HTERT RPE-1 (cell line): ENCODE measurements around the gene CATSPER1.

Source experiments
- in situ Hi-C: fragments of 300-500 bp; cut with MboI; formaldehyde crosslinking; loops from 4 replicates; pipeline ENCODE4 v1.14.3; 2020; ENCODE audit warnings: low sequenced_read_pairs

The CATSPER1 gene

GRCh38 chr11:66026017-66026529 lies at the start of gene CATSPER1:
TSS of gene CATSPER1 (minus strand) at chr11:66026479. CDS start at chr11:66026379, 100 bp downstream.
- in situ Hi-C loops, result no loop called here

- in situ Hi-C loops, result no loop called here
These were observed 49.0 kb upstream of the CATSPER1 start for GRCh38 chr11:66075273-66075672.

- in situ Hi-C loops, result no loop called here
These were observed 47.4 kb upstream of the CATSPER1 start for GRCh38 chr11:66073669-66074068.

GRCh38 chr11:66072518-66072917 lies 46.2 kb upstream of the CATSPER1 start:
- in situ Hi-C loops, result no loop called here

GRCh38 chr11:66072081-66072480 lies 45.8 kb upstream of the CATSPER1 start:
- in situ Hi-C loops, result no loop called here

- in situ Hi-C loops, result no loop called here
These were observed 45.1 kb upstream of the CATSPER1 start for GRCh38 chr11:66071381-66071801.

GRCh38 chr11:66070604-66071380 lies 44.5 kb upstream of the CATSPER1 start:
- in situ Hi-C loops, result no loop called here

- in situ Hi-C loops, result no loop called here
These were observed 43.7 kb upstream of the CATSPER1 start, which contains the start of gene PACS1 for GRCh38 chr11:66069715-66070603. TSS of gene PACS1 (plus strand) at chr11:66070272. CDS start at chr11:66070487, 215 bp downstream.

GRCh38 chr11:66068923-66069714 lies 42.8 kb upstream of the CATSPER1 start:
- in situ Hi-C loops, result no loop called here

- in situ Hi-C loops, result no loop called here
These were observed 42.0 kb upstream of the CATSPER1 start for GRCh38 chr11:66068154-66068821.

- in situ Hi-C loops, result no loop called here
These were observed 41.4 kb upstream of the CATSPER1 start for GRCh38 chr11:66067640-66068039.

- in situ Hi-C loops, result no loop called here
These were observed 40.5 kb upstream of the CATSPER1 start for GRCh38 chr11:66066751-66067150.

GRCh38 chr11:66064571-66064970 lies 38.3 kb upstream of the CATSPER1 start:
- in situ Hi-C loops, result no loop called here

- in situ Hi-C loops, result no loop called here
These were observed 37.6 kb upstream of the CATSPER1 start for GRCh38 chr11:66063900-66064299.

GRCh38 chr11:66062408-66062807 lies 36.1 kb upstream of the CATSPER1 start:
- in situ Hi-C loops, result no loop called here

- in situ Hi-C loops, result no loop called here
These were observed 35.0 kb upstream of the CATSPER1 start for GRCh38 chr11:66061268-66061667.

- in situ Hi-C loops, result no loop called here
These were observed 33.8 kb upstream of the CATSPER1 start for GRCh38 chr11:66059966-66060680.

GRCh38 chr11:66056501-66056900 lies 30.2 kb upstream of the CATSPER1 start:
- in situ Hi-C loops, result no loop called here

GRCh38 chr11:66055021-66055420 lies 28.7 kb upstream of the CATSPER1 start:
- in situ Hi-C loops, result no loop called here

GRCh38 chr11:66052664-66052982 lies 26.3 kb upstream of the CATSPER1 start:
- in situ Hi-C loops, result no loop called here
